SK-N-SH (cell line): ENCODE measurements around the gene LPP. TPM values are rescaled to one million over a fixed set of nuclear protein-coding genes. Genes with fewer than 3 reads are reported as not detected.

Experiments
- CTCF ChIA-PET: fragments of 300-600, 350-600 bp; formaldehyde crosslinking; extraction: SDS; loops from one replicate; lab custom pipeline; 2021; lab: Yijun Ruan, JAX
- POLR2A ChIA-PET: fragments of 350-600 bp; sonication (Branson Sonifier 250); formaldehyde crosslinking; extraction: SDS; loops from one replicate; lab custom pipeline; 2020; ENCODE audit warnings: antibody characterized with exemption, inconsistent platforms; lab: Yijun Ruan, JAX
- DNase-seq: peaks from one replicate; pipeline ENCODE4 v3.0.0; 2012
- H2AFZ ChIP-seq: fragments of 200-600 bp; sonication (generic); 2 replicates; pipeline ENCODE4 v1.8.1; 2016; ENCODE audit warnings: antibody characterized with exemption, mild to moderate bottlenecking, low read depth
- H3F3A ChIP-seq: fragments of 200-600 bp; sonication (generic); replicated peaks from 2 replicates; pipeline ENCODE3; 2016; ENCODE audit warnings: antibody characterized with exemption, mild to moderate bottlenecking; ENCODE audit not compliant: insufficient read depth
- H3K27ac ChIP-seq, 2 experiments: fragments of 200-500 bp in 1 of 2; fragments of 200-600 bp in 1 of 2; sonication (Bioruptor generic) in 1 of 2; sonication (generic), shearing (Covaris generic) in 1 of 2; 2 replicates each; pipeline versions ENCODE4 v1.5.1 to v1.6.1; 2014 to 2016; ENCODE audit warnings: low read depth in 2 of 2, inconsistent platforms in 1 of 2, low read length in 1 of 2, mild to moderate bottlenecking in 1 of 2, mixed read lengths in 1 of 2
- H3K27me3 ChIP-seq: fragments of 200-600 bp; sonication (generic), shearing (Covaris generic); 2 replicates; pipeline ENCODE4 v1.6.1; 2016; ENCODE audit warnings: mixed run types; ENCODE audit not compliant: insufficient read depth
- H3K36me3 ChIP-seq, 2 experiments: fragments of 200-500 bp in 1 of 2; fragments of 200-600 bp in 1 of 2; sonication (Bioruptor generic) in 1 of 2; sonication (generic) in 1 of 2; replicated peaks in 1 of 2; 2 replicates each; pipeline versions ENCODE3 to v1.5.1; 2014 to 2016; ENCODE audit warnings: low read length in 1 of 2, mild to moderate bottlenecking in 1 of 2; ENCODE audit not compliant: insufficient read depth in 2 of 2, control insufficient read depth in 1 of 2
- H3K4me1 ChIP-seq, 2 experiments: fragments of 200-500 bp in 1 of 2; fragments of 200-600 bp in 1 of 2; sonication (Bioruptor generic) in 1 of 2; sonication (generic), shearing (Covaris generic) in 1 of 2; 2 replicates each; pipeline versions ENCODE4 v1.5.1 to v1.6.1; 2014 to 2016; ENCODE audit warnings: low read depth in 1 of 2, low read length in 1 of 2, mixed run types in 1 of 2; ENCODE audit not compliant: insufficient read depth in 2 of 2, control insufficient read depth in 1 of 2
- H3K4me2 ChIP-seq: fragments of 200-600 bp; sonication (generic), shearing (Covaris generic); 2 replicates; pipeline ENCODE4 v1.6.1; 2017; ENCODE audit warnings: mixed run types
- H3K4me3 ChIP-seq, 2 experiments: fragments of 200-500 bp in 1 of 2; fragments of 200-600 bp in 1 of 2; sonication (Bioruptor generic) in 1 of 2; sonication (generic), shearing (Covaris generic) in 1 of 2; 2 replicates each; pipeline versions ENCODE4 v1.5.1 to v1.8.1; 2014 to 2016; ENCODE audit warnings: low read depth in 2 of 2, inconsistent platforms in 1 of 2, low read length in 1 of 2, mild to moderate bottlenecking in 1 of 2, mixed read lengths in 1 of 2, moderate library complexity in 1 of 2
- H3K79me2 ChIP-seq: fragments of 200-600 bp; sonication (generic); 2 replicates; pipeline ENCODE4 v1.8.1; 2017; ENCODE audit warnings: mild to moderate bottlenecking; ENCODE audit not compliant: insufficient read depth
- H3K9ac ChIP-seq: fragments of 200-600 bp; sonication (generic); 2 replicates; pipeline ENCODE4 v1.6.1; 2017; ENCODE audit warnings: mixed run types
- H3K9me2 ChIP-seq: fragments of 200-600 bp; sonication (generic); 2 replicates; pipeline ENCODE4 v1.6.1; 2017; ENCODE audit warnings: mixed run types
- H3K9me3 ChIP-seq: fragments of 200-600 bp; sonication (generic); 2 replicates; pipeline ENCODE4 v1.6.1; 2017; ENCODE audit warnings: mixed run types, mild to moderate bottlenecking, moderate library complexity
- H4K20me1 ChIP-seq: fragments of 200-600 bp; sonication (generic); 2 replicates; pipeline ENCODE4 v1.6.1; 2017; ENCODE audit warnings: mild to moderate bottlenecking, mixed run types; ENCODE audit not compliant: insufficient read depth
- EP300 ChIP-seq, 2 experiments: IDR thresholded peaks; 2 replicates each; pipeline versions ENCODE4 v1.4.0 to v1.6.1; 2012; ENCODE audit warnings: borderline replicate concordance in 1 of 2, low read depth in 1 of 2, low read length in 1 of 2
- EZH2phosphoT487 ChIP-seq: fragments of 200-600 bp; sonication (generic); IDR thresholded peaks from 2 replicates; pipeline ENCODE4 v1.6.1; 2017; ENCODE audit warnings: low read depth, mixed run types, mild to moderate bottlenecking, antibody characterized with exemption, moderate library complexity, borderline replicate concordance
- FOXM1 ChIP-seq: IDR thresholded peaks from 2 replicates; pipeline ENCODE4 v1.4.0; 2012; ENCODE audit warnings: low read depth, mild to moderate bottlenecking
- MEF2A ChIP-seq: IDR thresholded peaks from 2 replicates; pipeline ENCODE4 v1.4.0; 2012; ENCODE audit warnings: low read depth, borderline replicate concordance
- NFIC ChIP-seq: IDR thresholded peaks from 2 replicates; pipeline ENCODE4 v1.4.0; 2012; ENCODE audit warnings: borderline replicate concordance
- POLR2AphosphoS5 ChIP-seq: IDR thresholded peaks from 2 replicates; pipeline ENCODE4 v1.6.1; 2012; ENCODE audit warnings: low read depth, low read length
- RAD21 ChIP-seq: IDR thresholded peaks from 2 replicates; pipeline ENCODE4 v1.6.1; 2012; ENCODE audit warnings: mild to moderate bottlenecking, low read length
- REST ChIP-seq: IDR thresholded peaks from 2 replicates; pipeline ENCODE4 v1.6.1; 2012; ENCODE audit warnings: mild to moderate bottlenecking, low read depth, low read length, moderate library complexity
- RXRA ChIP-seq: IDR thresholded peaks from 2 replicates; pipeline ENCODE4 v1.4.0; 2012; ENCODE audit warnings: low read depth, mild to moderate bottlenecking, borderline replicate concordance
- SIN3A ChIP-seq: IDR thresholded peaks from 2 replicates; pipeline ENCODE4 v1.6.1; 2012; ENCODE audit warnings: low read depth, mild to moderate bottlenecking, low read length, moderate library complexity, borderline replicate concordance
- SMC3 ChIP-seq: IDR thresholded peaks from 2 replicates; pipeline ENCODE4 v1.6.1; 2012; ENCODE audit warnings: low read depth, low read length, improper control_type of control experiment
- USF2 ChIP-seq: fragments of 150-350 bp; IDR thresholded peaks from 2 replicates; pipeline ENCODE4 v1.6.1; 2017; ENCODE audit warnings: antibody characterized with exemption, low read length, low read depth, borderline replicate concordance
- YY1 ChIP-seq: IDR thresholded peaks from 2 replicates; pipeline ENCODE4 v1.4.0; 2012; ENCODE audit warnings: low read depth, mild to moderate bottlenecking
- WGBS: methylation state at CpG from one replicate; pipeline ENCODE4 v1.1.6; 2017; ENCODE audit warnings: low lambda C conversion rate; 5-methylcytosine and 5-hydroxymethylcytosine counted together
- polyA plus RNA-seq, 3 experiments: library from polyadenylated mRNA; depleted of rRNA; stranded (reverse); fragments of >200 nt; gene quantifications; 2 replicates each; pipeline ENCODE4 v1.2.3, GENCODE V29; 2012

The LPP gene
- polyA plus RNA-seq, 1 of the 3 experiments (the other 2 are of a cell fraction), result 6.6 TPM

- TF ChIP-seq USF2 (no peak), YY1 (no peak), SMC3 (no peak)
These were observed 38.1 kb downstream of the LPP start (continued) for GRCh38 chr3:188192034-188192433.

GRCh38 chr3:188194332-188194731, 40.4 kb downstream of the LPP start:
- no peak overlapping the region for H3K4me3 ChIP-seq
- DNase-seq, result no peak
- no peaks in the 10 kb centered on the region for H3K27me3 ChIP-seq
- no peak overlapping the region for H3K4me2 ChIP-seq
- peaks cover 0 to 16% of the 10 kb centered on the region in 2 experiments; a peak in 3 of 4 replicates for H3K4me1 ChIP-seq
- peak overlapping the region in 1 of 2 experiments; percentile 3; a peak in 1 of 4 replicates for H3K27ac ChIP-seq
- H3K79me2 ChIP-seq, result peaks cover 99% of the 10 kb centered on the region
- H3K9ac ChIP-seq, result no peak overlapping the region
- ChIA-PET CTCF (interaction anchor here (1.2 kb wide), 1 partner anchor 19 kb away, joined by 3 read pairs; no protein-coding TSS in a partner anchor), POLR2A (no interaction called here)
- H3K9me3 ChIP-seq, result no peaks in the 10 kb centered on the region
- H4K20me1 ChIP-seq, result peaks cover 12% of the 10 kb centered on the region
- H3F3A ChIP-seq, result peaks cover 11% of the 10 kb centered on the region
- H3K36me3 ChIP-seq, result peaks cover 4 to 8% of the 10 kb centered on the region in 2 experiments
- WGBS, result 94% methylated on average over 2 of the region's 2 CpGs
- no peak overlapping the region for H2AFZ ChIP-seq
- no peaks in the 10 kb centered on the region for H3K9me2 ChIP-seq
- TF ChIP-seq SIN3A (no peak), FOXM1 (no peak), EP300 (IDR thresholded peaks at IDR 0.05; ENCODE audit: borderline replicate concordance in 1 of 2, low read depth in 1 of 2, low read length in 1 of 2) (no peak), MEF2A (no peak), NFIC (no peak), RXRA (no peak), EZH2phosphoT487 (no peak), POLR2AphosphoS5 (no peak), RAD21 (no peak), REST (no peak)
